ENCODE results near the gene BCAS4.

The BCAS4 gene

DNA sequence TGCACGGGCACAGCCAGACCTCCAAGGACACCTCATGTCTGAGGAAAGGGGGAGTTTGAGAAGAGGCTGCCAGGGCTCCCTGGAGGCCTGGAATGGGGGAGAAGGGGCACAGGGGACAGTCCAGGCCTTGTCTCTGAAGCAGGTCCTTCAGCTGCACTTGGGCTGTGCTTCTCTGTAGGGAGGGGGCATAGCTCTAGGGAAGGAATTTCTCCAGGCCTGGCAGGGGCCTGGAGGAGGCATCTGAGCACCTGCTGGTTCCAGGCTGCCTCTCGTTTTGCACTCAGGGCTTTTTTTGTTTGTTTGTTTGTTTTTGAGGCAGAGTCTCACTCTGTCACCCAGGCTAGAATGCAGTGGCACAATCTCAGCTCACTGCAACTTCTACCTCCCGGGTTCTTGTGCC lies 67.7 kb downstream of the BCAS4 start:
- no peaks in the 10 kb centered on the region for H3K79me2 ChIP-seq (ENCODE audit: insufficient read depth, low read length)
- H3K27ac ChIP-seq (ENCODE audit: low read length) = no peak overlapping the region
- H3K4me3 ChIP-seq (ENCODE audit: low read depth in 1 of 2, low read length in 2 of 2) = no peak overlapping the region
- no peak for TF ChIP-seq EZH2 (IDR thresholded peaks at IDR 0.05; ENCODE audit: borderline replicate concordance, low read depth, low read length, severe bottlenecking)
- no peak overlapping the region for H3K4me2 ChIP-seq (ENCODE audit: insufficient read depth, low read length)
- H3K9ac ChIP-seq (ENCODE audit: low read depth, low read length) = no peak overlapping the region
- no peaks in the 10 kb centered on the region for H3K4me1 ChIP-seq (ENCODE audit: insufficient read depth, low read length)
- no peak for ATAC-seq (ENCODE audit: insufficient read depth, low read depth)
- H2AFZ ChIP-seq (ENCODE audit: low read depth, low read length) = no peak overlapping the region
- H4K20me1 ChIP-seq (ENCODE audit: insufficient read depth, low read length) = peaks cover 5% of the 10 kb centered on the region; the same call in 1 of the 2 replicates
- H3K9me3 ChIP-seq (ENCODE audit: insufficient read depth, low read length, severe bottlenecking) = no peaks in the 10 kb centered on the region
- H3K36me3 ChIP-seq (ENCODE audit: insufficient read depth, low read length) = no peaks in the 10 kb centered on the region
- peaks cover under 1% of the 10 kb centered on the region for H3K27me3 ChIP-seq (ENCODE audit: insufficient read depth, low read length, poor library complexity)
- DNase-seq = no peak

DNA sequence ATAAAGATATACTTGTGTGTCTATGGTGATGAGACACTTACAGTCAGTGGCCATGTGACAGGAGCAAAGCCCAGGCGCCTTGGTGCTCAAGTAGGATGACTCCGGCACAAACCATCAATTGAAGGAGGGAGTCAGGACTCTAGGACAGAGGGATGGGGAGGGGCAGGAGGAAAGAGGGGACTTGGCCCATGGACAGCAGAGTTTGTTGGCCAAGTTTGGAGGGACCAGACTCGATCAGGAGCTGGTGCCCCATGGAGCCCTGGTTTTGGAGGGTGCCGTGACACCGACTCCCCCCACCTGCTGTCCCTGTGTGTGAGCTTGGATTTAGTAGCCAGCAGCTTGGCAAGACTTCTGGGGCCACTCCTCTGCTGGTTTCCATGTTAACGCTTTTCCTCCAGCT lies 70.3 kb downstream of the BCAS4 start:
- no peak overlapping the region for H3K4me3 ChIP-seq (ENCODE audit: low read depth in 1 of 2, low read length in 2 of 2)
- no peak overlapping the region for H3K4me2 ChIP-seq (ENCODE audit: insufficient read depth, low read length)
- no peak for ATAC-seq (ENCODE audit: insufficient read depth, low read depth)
- H3K36me3 ChIP-seq (ENCODE audit: insufficient read depth, low read length) = no peaks in the 10 kb centered on the region
- peaks cover 5% of the 10 kb centered on the region; the same call in 1 of the 2 replicates for H4K20me1 ChIP-seq (ENCODE audit: insufficient read depth, low read length)
- no peaks in the 10 kb centered on the region for H3K9me3 ChIP-seq (ENCODE audit: insufficient read depth, low read length, severe bottlenecking)
- DNase-seq = no peak
- no peaks in the 10 kb centered on the region for H3K79me2 ChIP-seq (ENCODE audit: insufficient read depth, low read length)
- no peak overlapping the region for H3K27ac ChIP-seq (ENCODE audit: low read length)
- no peaks in the 10 kb centered on the region for H3K27me3 ChIP-seq (ENCODE audit: insufficient read depth, low read length, poor library complexity)
- H2AFZ ChIP-seq (ENCODE audit: low read depth, low read length) = no peak overlapping the region
- TF ChIP-seq EZH2 (IDR thresholded peaks at IDR 0.05; ENCODE audit: borderline replicate concordance, low read depth, low read length, severe bottlenecking) = no peak
- TF ChIP-seq, protein P1, sequence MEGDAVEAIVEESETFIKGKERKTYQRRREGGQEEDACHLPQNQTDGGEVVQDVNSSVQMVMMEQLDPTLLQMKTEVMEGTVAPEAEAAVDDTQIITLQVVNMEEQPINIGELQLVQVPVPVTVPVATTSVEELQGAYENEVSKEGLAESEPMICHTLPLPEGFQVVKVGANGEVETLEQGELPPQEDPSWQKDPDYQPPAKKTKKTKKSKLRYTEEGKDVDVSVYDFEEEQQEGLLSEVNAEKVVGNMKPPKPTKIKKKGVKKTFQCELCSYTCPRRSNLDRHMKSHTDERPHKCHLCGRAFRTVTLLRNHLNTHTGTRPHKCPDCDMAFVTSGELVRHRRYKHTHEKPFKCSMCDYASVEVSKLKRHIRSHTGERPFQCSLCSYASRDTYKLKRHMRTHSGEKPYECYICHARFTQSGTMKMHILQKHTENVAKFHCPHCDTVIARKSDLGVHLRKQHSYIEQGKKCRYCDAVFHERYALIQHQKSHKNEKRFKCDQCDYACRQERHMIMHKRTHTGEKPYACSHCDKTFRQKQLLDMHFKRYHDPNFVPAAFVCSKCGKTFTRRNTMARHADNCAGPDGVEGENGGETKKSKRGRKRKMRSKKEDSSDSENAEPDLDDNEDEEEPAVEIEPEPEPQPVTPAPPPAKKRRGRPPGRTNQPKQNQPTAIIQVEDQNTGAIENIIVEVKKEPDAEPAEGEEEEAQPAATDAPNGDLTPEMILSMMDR (IDR thresholded peaks at IDR 0.05; ENCODE audit: borderline replicate concordance, extremely low read depth, low read length, poor library complexity, severe bottlenecking) = no peak
- no peak overlapping the region for H3K9ac ChIP-seq (ENCODE audit: low read depth, low read length)
- no peaks in the 10 kb centered on the region for H3K4me1 ChIP-seq (ENCODE audit: insufficient read depth, low read length)

DNA sequence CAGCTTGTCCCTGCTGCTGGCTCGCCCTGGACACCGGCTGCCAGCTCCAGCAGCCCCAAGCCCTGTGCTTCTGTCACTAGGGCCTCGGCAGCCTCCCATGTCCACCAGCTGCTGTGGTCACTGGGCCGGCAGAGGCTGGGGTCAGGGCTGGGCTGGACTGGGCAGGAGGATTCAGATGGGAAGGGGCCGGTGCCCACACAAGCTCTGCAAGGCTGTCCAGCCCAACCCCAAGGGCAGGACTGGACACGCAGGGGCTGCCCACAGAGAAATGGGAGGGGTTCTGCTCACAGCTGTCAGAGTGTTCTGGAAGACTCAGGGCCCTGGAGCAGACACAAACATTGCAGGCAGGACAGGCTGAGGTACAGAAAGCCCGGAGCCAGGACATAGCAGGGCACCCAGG lies 70.7 kb downstream of the BCAS4 start:
- Histone ChIP-seq H3K9me3 (ENCODE audit: insufficient read depth, low read length, severe bottlenecking) (no peaks in the 10 kb centered on the region), H3K4me1 (ENCODE audit: insufficient read depth, low read length) (no peaks in the 10 kb centered on the region), H3K79me2 (ENCODE audit: insufficient read depth, low read length) (no peaks in the 10 kb centered on the region), H3K27me3 (ENCODE audit: insufficient read depth, low read length, poor library complexity) (no peaks in the 10 kb centered on the region), H4K20me1 (ENCODE audit: insufficient read depth, low read length) (peaks cover 5% of the 10 kb centered on the region; the same call in 1 of the 2 replicates), H3K9ac (ENCODE audit: low read depth, low read length) (no peak overlapping the region), H2AFZ (ENCODE audit: low read depth, low read length) (no peak overlapping the region), H3K4me3 (ENCODE audit: low read depth in 1 of 2, low read length in 2 of 2) (no peak overlapping the region), H3K4me2 (ENCODE audit: insufficient read depth, low read length) (no peak overlapping the region), H3K36me3 (ENCODE audit: insufficient read depth, low read length) (no peaks in the 10 kb centered on the region), H3K27ac (ENCODE audit: low read length) (no peak overlapping the region)
- DNase-seq (no peak), ATAC-seq (ENCODE audit: insufficient read depth, low read depth) (no peak)
- TF ChIP-seq, protein P1 (IDR thresholded peaks at IDR 0.05; ENCODE audit: borderline replicate concordance, extremely low read depth, low read length, poor library complexity, severe bottlenecking) = no peak
- no peak for TF ChIP-seq EZH2 (IDR thresholded peaks at IDR 0.05; ENCODE audit: borderline replicate concordance, low read depth, low read length, severe bottlenecking)

DNA sequence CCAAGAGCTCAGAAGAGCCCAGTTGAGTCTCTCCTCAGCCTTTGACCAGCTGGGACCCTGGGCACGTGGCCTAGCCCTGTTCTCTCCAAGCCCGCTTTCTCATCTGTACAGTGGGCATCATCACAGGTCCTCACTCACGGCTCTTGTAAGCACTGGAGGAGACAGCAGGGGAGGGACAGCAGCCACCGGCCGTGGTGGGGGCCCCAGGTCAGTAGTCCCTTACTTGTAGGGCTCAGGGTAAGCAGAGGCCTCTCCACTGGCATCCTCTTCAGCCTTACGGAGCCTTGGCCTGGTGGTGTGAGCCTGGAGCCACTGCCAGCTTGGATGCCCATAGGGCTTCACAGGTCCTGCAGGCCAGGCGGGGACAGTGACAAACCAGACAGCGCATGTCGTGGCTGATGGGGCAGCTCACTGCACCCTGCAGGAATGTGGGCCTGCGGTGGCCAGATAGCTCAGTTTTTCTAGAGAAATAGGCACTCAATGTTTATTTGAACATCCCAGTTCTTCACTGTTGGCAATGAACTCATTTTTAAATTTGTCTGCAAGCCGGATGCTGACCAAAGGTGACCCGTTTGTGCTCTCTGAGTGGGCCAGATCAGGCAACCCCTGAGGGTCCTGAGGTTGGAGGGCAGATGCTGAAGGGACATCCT lies 71.3 kb downstream of the BCAS4 start:
- no peaks in the 10 kb centered on the region for H3K79me2 ChIP-seq (ENCODE audit: insufficient read depth, low read length)
- no peak overlapping the region for H3K4me2 ChIP-seq (ENCODE audit: insufficient read depth, low read length)
- H3K4me1 ChIP-seq (ENCODE audit: insufficient read depth, low read length) = no peaks in the 10 kb centered on the region
- no peaks in the 10 kb centered on the region for H3K9me3 ChIP-seq (ENCODE audit: insufficient read depth, low read length, severe bottlenecking)
- TF ChIP-seq EZH2 (IDR thresholded peaks at IDR 0.05; ENCODE audit: borderline replicate concordance, low read depth, low read length, severe bottlenecking) = no peak
- TF ChIP-seq, protein P1 (IDR thresholded peaks at IDR 0.05; ENCODE audit: borderline replicate concordance, extremely low read depth, low read length, poor library complexity, severe bottlenecking) = no peak
- no peaks in the 10 kb centered on the region for H3K27me3 ChIP-seq (ENCODE audit: insufficient read depth, low read length, poor library complexity)
- H3K36me3 ChIP-seq (ENCODE audit: insufficient read depth, low read length) = no peaks in the 10 kb centered on the region
- H4K20me1 ChIP-seq (ENCODE audit: insufficient read depth, low read length) = peaks cover 5% of the 10 kb centered on the region; the same call in 1 of the 2 replicates
- H3K4me3 ChIP-seq (ENCODE audit: low read depth in 1 of 2, low read length in 2 of 2) = no peak overlapping the region
- no peak overlapping the region for H3K9ac ChIP-seq (ENCODE audit: low read depth, low read length)
- H2AFZ ChIP-seq (ENCODE audit: low read depth, low read length) = no peak overlapping the region
- DNase-seq = no peak
- no peak overlapping the region for H3K27ac ChIP-seq (ENCODE audit: low read length)
- ATAC-seq (ENCODE audit: insufficient read depth, low read depth) = no peak

Measured in DND-41 (cell line).